ENCODE results near the gene EEPD1. TPM values are rescaled to one million over a fixed set of nuclear protein-coding genes. Genes with fewer than 3 reads are reported as not detected.

EEPD1 gene
- total RNA-seq, 1 experiment from 2014 or later, result 7.8 TPM

- H3K36me3 Mint-ChIP-seq, result no peaks in the 10 kb centered on the region
- no peak overlapping the region for H3K4me3 Mint-ChIP-seq
- TF ChIP-seq JUN (CRISPR knock-in tag; IDR thresholded peaks at IDR 0.05) (no peak), STAT6 (CRISPR knock-in tag; conservative IDR thresholded peaks at IDR 0.05; ENCODE audit: low read depth) (no peak), CBFB (CRISPR knock-in tag; IDR thresholded peaks at IDR 0.05; ENCODE audit: low read depth) (no peak), HMGXB4 (CRISPR knock-in tag; IDR thresholded peaks at IDR 0.05) (no peak), OVOL2 (CRISPR knock-in tag; IDR thresholded peaks at IDR 0.05; ENCODE audit: borderline replicate concordance) (no peak), MXD4 (CRISPR knock-in tag; IDR thresholded peaks at IDR 0.05; ENCODE audit: borderline replicate concordance) (no peak)
- H3K27ac Mint-ChIP-seq, result no peak overlapping the region
- ChIA-PET POLR2A (no interaction called here), CTCF (interaction anchor here (1.1 kb wide), 1 partner anchor 328 kb away, joined by 4 read pairs; no protein-coding TSS in a partner anchor)
- DNase-seq (ENCODE audit: low spot score) (no peak), ATAC-seq (no peak)
- H3K9me3 Mint-ChIP-seq, result no peaks in the 10 kb centered on the region
- H3K27me3 Mint-ChIP-seq (ENCODE audit: low read depth), result no peaks in the 10 kb centered on the region
- peaks cover 18% of the 10 kb centered on the region for H3K4me1 Mint-ChIP-seq
Observed at GRCh38 chr7:36313607-36314006, 160.6 kb downstream of the EEPD1 start.

GRCh38 chr7:36314491-36314890, 161.4 kb downstream of the EEPD1 start:
- Mint-ChIP-seq H3K27ac (no peak overlapping the region), H3K4me3 (no peak overlapping the region), H3K36me3 (no peaks in the 10 kb centered on the region), H3K27me3 (ENCODE audit: low read depth) (no peaks in the 10 kb centered on the region), H3K4me1 (peaks cover 14% of the 10 kb centered on the region), H3K9me3 (no peaks in the 10 kb centered on the region)
- ATAC-seq (no peak), DNase-seq (ENCODE audit: low spot score) (no peak)
- no peak for TF ChIP-seq E2F4 (CRISPR knock-in tag; IDR thresholded peaks at IDR 0.05; ENCODE audit: borderline replicate concordance, low read depth)
- TF ChIP-seq TEAD4 (CRISPR knock-in tag; IDR thresholded peaks at IDR 0.05), result no peak
- no peak for TF ChIP-seq ATF6 (CRISPR knock-in tag; IDR thresholded peaks at IDR 0.05)
- no peak for TF ChIP-seq JUN (CRISPR knock-in tag; IDR thresholded peaks at IDR 0.05)
- no peak for TF ChIP-seq GABPB1 (CRISPR knock-in tag; IDR thresholded peaks at IDR 0.05)
- TF ChIP-seq ZNF232 (CRISPR knock-in tag; IDR thresholded peaks at IDR 0.05), result no peak
- no peak for TF ChIP-seq ZNF263 (CRISPR knock-in tag; IDR thresholded peaks at IDR 0.05; ENCODE audit: low read depth)
- CTCF ChIA-PET, result no interaction called here
- POLR2A ChIA-PET, result no interaction called here

- peaks cover 13% of the 10 kb centered on the region for H3K4me1 Mint-ChIP-seq
- ATAC-seq (peak; percentile 47), DNase-seq (ENCODE audit: low spot score) (no peak)
- H3K27me3 Mint-ChIP-seq (ENCODE audit: low read depth), result no peaks in the 10 kb centered on the region
- ChIA-PET CTCF (interaction anchor here (0.6 to 1.3 kb wide), 4 partner anchors 31 to 330 kb away, joined by 3 to 5 read pairs (median 3); no protein-coding TSS in a partner anchor), POLR2A (no interaction called here)
- no peak for TF ChIP-seq GRHL2 (CRISPR knock-in tag; IDR thresholded peaks at IDR 0.05; ENCODE audit: insufficient replicate concordance, severe bottlenecking)
- no peak for TF ChIP-seq RELA (CRISPR knock-in tag; IDR thresholded peaks at IDR 0.05; ENCODE audit: borderline replicate concordance)
- TF ChIP-seq MYBL2 (CRISPR knock-in tag; IDR thresholded peaks at IDR 0.05), result no peak
- no peak for TF ChIP-seq TEAD1 (CRISPR knock-in tag; IDR thresholded peaks at IDR 0.05)
- no peak for TF ChIP-seq ATF6 (CRISPR knock-in tag; IDR thresholded peaks at IDR 0.05)
- peaks cover 2% of the 10 kb centered on the region for H3K36me3 Mint-ChIP-seq
- H3K4me3 Mint-ChIP-seq, result no peak overlapping the region
- H3K9me3 Mint-ChIP-seq, result peaks cover 3% of the 10 kb centered on the region
- no peak overlapping the region for H3K27ac Mint-ChIP-seq
Observed at GRCh38 chr7:36315309-36315944, 162.4 kb downstream of the EEPD1 start.
